ENCODE data around the gene G6PC3.

The G6PC3 gene

DNA sequence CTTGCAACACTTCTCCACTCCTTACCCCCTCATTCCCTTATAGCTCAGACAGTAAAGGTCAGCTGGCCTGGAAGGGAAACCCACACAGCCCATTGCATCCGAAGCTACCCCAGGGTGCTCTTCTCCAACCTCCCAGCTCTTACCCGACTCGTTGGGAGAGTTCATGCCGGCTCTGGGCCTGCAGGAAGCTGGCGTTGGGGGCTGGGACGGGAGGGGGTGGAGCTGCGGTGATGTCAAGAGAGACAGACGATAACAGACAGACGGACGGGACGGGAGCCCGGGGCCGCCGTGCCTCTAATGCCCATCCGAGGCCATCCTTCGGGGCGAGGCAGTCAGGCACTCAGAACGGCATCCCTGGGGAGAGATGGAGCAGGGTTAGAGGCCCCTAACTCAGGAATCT, 46.8 kb downstream of the G6PC3 start:
- H3K79me2 ChIP-seq (ENCODE audit: low read length): peaks cover 87% of the 10 kb centered on the region
- H3K4me1 ChIP-seq (ENCODE audit: low read length): peaks cover 7% of the 10 kb centered on the region; the same call in 1 of the 2 replicates
- no peak overlapping the region for H3K4me3 ChIP-seq (ENCODE audit: low read length)
- H3K36me3 ChIP-seq (replicated peaks; ENCODE audit: insufficient read depth, low read length): no peaks in the 10 kb centered on the region
- no peak overlapping the region for H3K9ac ChIP-seq (ENCODE audit: low read length)
- no peak overlapping the region for H3K4me2 ChIP-seq (ENCODE audit: low read depth, low read length)
- no peak overlapping the region for H3K27ac ChIP-seq (ENCODE audit: low read length)
- H2AFZ ChIP-seq (ENCODE audit: low read length): no peak overlapping the region
- no peaks in the 10 kb centered on the region for H3F3A ChIP-seq (ENCODE audit: insufficient read depth, low read length)
- H3K27me3 ChIP-seq (replicated peaks; ENCODE audit: insufficient read depth, low read length): no peaks in the 10 kb centered on the region
- TF ChIP-seq EZH2 (optimal IDR thresholded peaks at IDR 0.05; ENCODE audit: low read depth, low read length): no peak
- TF ChIP-seq, protein P1, sequence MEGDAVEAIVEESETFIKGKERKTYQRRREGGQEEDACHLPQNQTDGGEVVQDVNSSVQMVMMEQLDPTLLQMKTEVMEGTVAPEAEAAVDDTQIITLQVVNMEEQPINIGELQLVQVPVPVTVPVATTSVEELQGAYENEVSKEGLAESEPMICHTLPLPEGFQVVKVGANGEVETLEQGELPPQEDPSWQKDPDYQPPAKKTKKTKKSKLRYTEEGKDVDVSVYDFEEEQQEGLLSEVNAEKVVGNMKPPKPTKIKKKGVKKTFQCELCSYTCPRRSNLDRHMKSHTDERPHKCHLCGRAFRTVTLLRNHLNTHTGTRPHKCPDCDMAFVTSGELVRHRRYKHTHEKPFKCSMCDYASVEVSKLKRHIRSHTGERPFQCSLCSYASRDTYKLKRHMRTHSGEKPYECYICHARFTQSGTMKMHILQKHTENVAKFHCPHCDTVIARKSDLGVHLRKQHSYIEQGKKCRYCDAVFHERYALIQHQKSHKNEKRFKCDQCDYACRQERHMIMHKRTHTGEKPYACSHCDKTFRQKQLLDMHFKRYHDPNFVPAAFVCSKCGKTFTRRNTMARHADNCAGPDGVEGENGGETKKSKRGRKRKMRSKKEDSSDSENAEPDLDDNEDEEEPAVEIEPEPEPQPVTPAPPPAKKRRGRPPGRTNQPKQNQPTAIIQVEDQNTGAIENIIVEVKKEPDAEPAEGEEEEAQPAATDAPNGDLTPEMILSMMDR (IDR thresholded peaks at IDR 0.05; ENCODE audit: low read length): no peak
- no peak for TF ChIP-seq EZH2phosphoT487 (IDR thresholded peaks at IDR 0.05; ENCODE audit: low read length)
- H3K9me2 ChIP-seq (replicated peaks; ENCODE audit: insufficient read depth, low read length): no peaks in the 10 kb centered on the region
- no peaks in the 10 kb centered on the region for H3K9me3 ChIP-seq (replicated peaks; ENCODE audit: insufficient read depth, low read length)
- no peak for DNase-seq
- no peaks in the 10 kb centered on the region; the same call in 1 of the 2 replicates for H4K20me1 ChIP-seq (ENCODE audit: insufficient read depth, low read length)

DNA sequence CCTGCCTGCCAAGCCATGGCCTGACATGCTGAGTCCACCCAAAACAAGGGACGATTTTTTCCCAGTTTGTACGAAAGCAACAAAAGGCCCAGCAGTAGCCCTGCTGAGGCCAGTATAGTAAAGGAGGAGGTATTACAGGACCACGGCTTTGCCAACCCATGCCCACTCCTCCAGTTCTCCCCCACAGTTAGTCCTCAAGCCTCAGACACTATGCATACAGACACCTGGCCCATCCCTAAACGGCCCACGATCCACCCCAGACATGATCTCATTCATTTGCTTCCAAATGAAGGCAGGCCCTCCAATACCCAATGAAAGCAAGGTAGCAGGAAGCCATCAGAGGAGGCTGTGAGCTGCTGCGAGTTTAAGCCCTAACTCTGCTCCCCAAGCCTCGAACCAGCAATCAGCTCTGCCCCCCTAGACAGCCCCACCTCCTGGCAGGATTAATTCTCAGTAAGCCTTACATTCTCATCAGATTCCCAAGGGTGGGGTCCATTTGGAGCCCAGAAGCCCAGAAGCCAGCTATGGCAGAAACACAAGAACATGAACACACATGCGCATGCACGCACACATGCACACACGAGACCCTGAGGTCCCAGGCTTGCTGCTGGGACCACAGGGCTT, 48.0 kb downstream of the G6PC3 start:
- H3K79me2 ChIP-seq (ENCODE audit: low read length): peaks cover 85% of the 10 kb centered on the region

DNA sequence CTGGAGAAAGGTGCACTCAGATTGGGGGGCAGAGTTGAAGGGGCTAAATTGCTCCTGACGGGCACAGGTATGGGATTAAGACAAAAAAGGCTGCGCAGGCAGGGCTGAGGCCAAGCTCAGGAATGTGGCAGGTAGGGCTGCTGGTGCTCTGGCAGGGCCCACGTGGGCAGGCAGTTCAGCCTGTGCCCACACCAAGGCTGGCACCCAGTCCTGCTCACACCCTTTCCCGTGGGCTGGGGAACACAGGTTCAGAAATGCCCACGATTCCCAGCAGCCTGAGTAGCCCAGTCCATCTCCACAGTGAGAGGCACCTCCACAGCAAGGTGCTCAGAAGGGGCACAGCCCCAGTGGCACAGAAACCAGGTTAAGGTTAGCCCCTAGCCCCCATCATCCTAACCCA, 48.5 kb downstream of the G6PC3 start:
- Histone ChIP-seq H3K4me3 (ENCODE audit: low read length) (no peak overlapping the region), H4K20me1 (ENCODE audit: insufficient read depth, low read length) (no peaks in the 10 kb centered on the region; the same call in 1 of the 2 replicates), H3K9me3 (replicated peaks; ENCODE audit: insufficient read depth, low read length) (no peaks in the 10 kb centered on the region), H3F3A (ENCODE audit: insufficient read depth, low read length) (no peaks in the 10 kb centered on the region), H3K4me2 (ENCODE audit: low read depth, low read length) (no peak overlapping the region), H3K9ac (ENCODE audit: low read length) (no peak overlapping the region), H3K27me3 (replicated peaks; ENCODE audit: insufficient read depth, low read length) (no peaks in the 10 kb centered on the region), H3K4me1 (ENCODE audit: low read length) (peaks cover 10% of the 10 kb centered on the region; the same call in 1 of the 2 replicates), H3K9me2 (replicated peaks; ENCODE audit: insufficient read depth, low read length) (no peaks in the 10 kb centered on the region), H3K36me3 (replicated peaks; ENCODE audit: insufficient read depth, low read length) (no peaks in the 10 kb centered on the region), H2AFZ (ENCODE audit: low read length) (no peak overlapping the region), H3K79me2 (ENCODE audit: low read length) (peaks cover 80% of the 10 kb centered on the region), H3K27ac (ENCODE audit: low read length) (no peak overlapping the region)
- TF ChIP-seq EZH2phosphoT487 (IDR thresholded peaks at IDR 0.05; ENCODE audit: low read length): no peak
- TF ChIP-seq, protein P1 (IDR thresholded peaks at IDR 0.05; ENCODE audit: low read length): no peak
- DNase-seq: no peak

More for the DNA sequence above, 48.0 kb downstream of the G6PC3 start:
- no peaks in the 10 kb centered on the region for H3K27me3 ChIP-seq (replicated peaks; ENCODE audit: insufficient read depth, low read length)
- H3K4me1 ChIP-seq (ENCODE audit: low read length): peaks cover 10% of the 10 kb centered on the region; the same call in 1 of the 2 replicates
- H3K36me3 ChIP-seq (replicated peaks; ENCODE audit: insufficient read depth, low read length): no peaks in the 10 kb centered on the region
- no peak overlapping the region for H3K4me3 ChIP-seq (ENCODE audit: low read length)
- H4K20me1 ChIP-seq (ENCODE audit: insufficient read depth, low read length): no peaks in the 10 kb centered on the region; the same call in 1 of the 2 replicates
- no peaks in the 10 kb centered on the region for H3K9me3 ChIP-seq (replicated peaks; ENCODE audit: insufficient read depth, low read length)
- H3K9ac ChIP-seq (ENCODE audit: low read length): no peak overlapping the region
- no peaks in the 10 kb centered on the region for H3K9me2 ChIP-seq (replicated peaks; ENCODE audit: insufficient read depth, low read length)
- DNase-seq: no peak
- H2AFZ ChIP-seq (ENCODE audit: low read length): no peak overlapping the region
- no peaks in the 10 kb centered on the region for H3F3A ChIP-seq (ENCODE audit: insufficient read depth, low read length)
- no peak overlapping the region for H3K4me2 ChIP-seq (ENCODE audit: low read depth, low read length)
- TF ChIP-seq EZH2phosphoT487 (IDR thresholded peaks at IDR 0.05; ENCODE audit: low read length) (no peak), EZH2 (optimal IDR thresholded peaks at IDR 0.05; ENCODE audit: low read depth, low read length) (no peak)
- TF ChIP-seq, protein P1 (IDR thresholded peaks at IDR 0.05; ENCODE audit: low read length): no peak
- no peak overlapping the region for H3K27ac ChIP-seq (ENCODE audit: low read length)

All from MM.1S (cell line).